T-helper 1 cell (primary cell): ENCODE measurements around the gene HOXC5.

Experiments used
- DNase-seq, 5 donors: peaks; one replicate each; pipeline ENCODE4 v3.0.0-alpha.2; 2012 to 2020
- total RNA-seq, 4 donors: gene quantifications; one replicate each; lab custom pipeline; 2026; lab: John Stamatoyannopoulos, UW

The HOXC5 gene
- 0 reads per million in 4 donors for total RNA-seq

- peak in 4 of 5 donors; percentile 29 to 53 (median 44) for DNase-seq
Measured at GRCh38 chr12:54032627-54033100, at the start of gene HOXC5. HOXC5 (plus strand) TSS chr12:54033050; CDS start chr12:54033123, 73 bp downstream.

- DNase-seq: no peak
Measured at GRCh38 chr12:53983568-53983949, 49.3 kb upstream of the HOXC5 start.

- DNase-seq: no peak
Measured at GRCh38 chr12:53983950-53984572, 48.8 kb upstream of the HOXC5 start.

- DNase-seq: peak in 4 of 5 donors; percentile 22 to 82 (median 56)
Measured at GRCh38 chr12:53984901-53985691, 47.8 kb upstream of the HOXC5 start, which contains the start of gene HOXC10. HOXC10 (plus strand) TSS chr12:53985146; CDS start chr12:53985260, 114 bp downstream.

- no peak for DNase-seq
Measured at GRCh38 chr12:53985692-53985993, 47.2 kb upstream of the HOXC5 start.

GRCh38 chr12:53985994-53986685 lies 46.7 kb upstream of the HOXC5 start:
- no peak for DNase-seq

GRCh38 chr12:53986686-53987483 lies 46.0 kb upstream of the HOXC5 start:
- DNase-seq: no peak

- DNase-seq: no peak
Measured at GRCh38 chr12:53987787-53988230, 45.0 kb upstream of the HOXC5 start.

- DNase-seq: no peak
Measured at GRCh38 chr12:53988541-53989226, 44.2 kb upstream of the HOXC5 start.

- peak in 1 of 5 donors; percentile 41 for DNase-seq
Measured at GRCh38 chr12:53989227-53990113, 43.4 kb upstream of the HOXC5 start.

GRCh38 chr12:53990311-53991076 lies 42.4 kb upstream of the HOXC5 start:
- DNase-seq: no peak

GRCh38 chr12:53991077-53991460 lies 41.8 kb upstream of the HOXC5 start:
- no peak for DNase-seq

- DNase-seq: no peak
Measured at GRCh38 chr12:53992377-53992889, 40.4 kb upstream of the HOXC5 start.

GRCh38 chr12:53993162-53994008 lies 39.5 kb upstream of the HOXC5 start:
- no peak for DNase-seq

- no peak for DNase-seq
Measured at GRCh38 chr12:53994009-53994263, 38.9 kb upstream of the HOXC5 start.

- no peak for DNase-seq
Measured at GRCh38 chr12:53994264-53995001, 38.4 kb upstream of the HOXC5 start.

GRCh38 chr12:53995002-53995377 lies 37.9 kb upstream of the HOXC5 start:
- DNase-seq: no peak
